ENCODE measurements around the gene PARP9.

PARP9 gene

GRCh38 chr3:122523317-122523716 lies 40.8 kb downstream of the PARP9 start:
- H4K20me1 ChIP-seq (ENCODE audit: insufficient read depth): no peaks in the 10 kb centered on the region
- no peaks in the 10 kb centered on the region for H3K36me3 ChIP-seq (ENCODE audit: insufficient read depth)
- H3K9ac ChIP-seq: no peak overlapping the region
- H3K79me2 ChIP-seq (ENCODE audit: insufficient read depth, low read depth): no peaks in the 10 kb centered on the region
- no peak overlapping the region for H3K4me3 ChIP-seq (IDR thresholded peaks at IDR 0.05; ENCODE audit: insufficient read depth, low read depth, low read length)
- TF ChIP-seq CTCF (conservative IDR thresholded peaks at IDR 0.05; ENCODE audit: low read depth, low read length): no peak
- no peaks in the 10 kb centered on the region for H3K27me3 ChIP-seq (ENCODE audit: insufficient read depth, low read depth)
- H2AFZ ChIP-seq (ENCODE audit: low read depth): no peak overlapping the region
- H3K27ac ChIP-seq: no peak overlapping the region
- H3K4me2 ChIP-seq: no peak overlapping the region
- H3K4me1 ChIP-seq (ENCODE audit: low read depth, poor library complexity, severe bottlenecking): no peaks in the 10 kb centered on the region

GRCh38 chr3:122520861-122521260 lies 43.2 kb downstream of the PARP9 start:
- H2AFZ ChIP-seq (ENCODE audit: low read depth): no peak overlapping the region
- TF ChIP-seq CTCF (conservative IDR thresholded peaks at IDR 0.05; ENCODE audit: low read depth, low read length): no peak
- H3K36me3 ChIP-seq (ENCODE audit: insufficient read depth): no peaks in the 10 kb centered on the region
- no peak overlapping the region for H3K4me2 ChIP-seq
- no peaks in the 10 kb centered on the region for H3K79me2 ChIP-seq (ENCODE audit: insufficient read depth, low read depth)
- H3K27ac ChIP-seq: no peak overlapping the region
- H3K4me3 ChIP-seq (IDR thresholded peaks at IDR 0.05; ENCODE audit: insufficient read depth, low read depth, low read length): no peak overlapping the region
- H3K4me1 ChIP-seq (ENCODE audit: low read depth, poor library complexity, severe bottlenecking): no peaks in the 10 kb centered on the region
- H4K20me1 ChIP-seq (ENCODE audit: insufficient read depth): no peaks in the 10 kb centered on the region
- H3K27me3 ChIP-seq (ENCODE audit: insufficient read depth, low read depth): no peaks in the 10 kb centered on the region
- no peak overlapping the region for H3K9ac ChIP-seq

- no peak overlapping the region for H3K27ac ChIP-seq
- no peak overlapping the region for H3K4me2 ChIP-seq
- no peak overlapping the region for H3K9ac ChIP-seq
- no peaks in the 10 kb centered on the region for H3K36me3 ChIP-seq (ENCODE audit: insufficient read depth)
- no peak for TF ChIP-seq CTCF (conservative IDR thresholded peaks at IDR 0.05; ENCODE audit: low read depth, low read length)
- no peaks in the 10 kb centered on the region for H3K79me2 ChIP-seq (ENCODE audit: insufficient read depth, low read depth)
- H4K20me1 ChIP-seq (ENCODE audit: insufficient read depth): no peaks in the 10 kb centered on the region
- no peaks in the 10 kb centered on the region for H3K4me1 ChIP-seq (ENCODE audit: low read depth, poor library complexity, severe bottlenecking)
- no peak overlapping the region for H2AFZ ChIP-seq (ENCODE audit: low read depth)
- no peak overlapping the region for H3K4me3 ChIP-seq (IDR thresholded peaks at IDR 0.05; ENCODE audit: insufficient read depth, low read depth, low read length)
- no peaks in the 10 kb centered on the region for H3K27me3 ChIP-seq (ENCODE audit: insufficient read depth, low read depth)
These were observed 44.4 kb downstream of the PARP9 start for GRCh38 chr3:122519693-122520092.

- no peak overlapping the region for H3K27ac ChIP-seq
- TF ChIP-seq CTCF (conservative IDR thresholded peaks at IDR 0.05; ENCODE audit: low read depth, low read length): no peak
- H4K20me1 ChIP-seq (ENCODE audit: insufficient read depth): peaks cover 21% of the 10 kb centered on the region
- H3K4me2 ChIP-seq: no peak overlapping the region
- H3K4me3 ChIP-seq (IDR thresholded peaks at IDR 0.05; ENCODE audit: insufficient read depth, low read depth, low read length): no peak overlapping the region
- no peaks in the 10 kb centered on the region for H3K27me3 ChIP-seq (ENCODE audit: insufficient read depth, low read depth)
- no peak overlapping the region for H2AFZ ChIP-seq (ENCODE audit: low read depth)
- H3K36me3 ChIP-seq (ENCODE audit: insufficient read depth): no peaks in the 10 kb centered on the region
- peaks cover 21% of the 10 kb centered on the region for H3K79me2 ChIP-seq (ENCODE audit: insufficient read depth, low read depth)
- no peak overlapping the region for H3K9ac ChIP-seq
- peaks cover 11% of the 10 kb centered on the region for H3K4me1 ChIP-seq (ENCODE audit: low read depth, poor library complexity, severe bottlenecking)
These were observed 47.2 kb downstream of the PARP9 start for GRCh38 chr3:122516846-122517360.
